H1 (cell line): Measurements from ENCODE around the gene LHX2. TPM values are rescaled to one million over a fixed set of nuclear protein-coding genes. Genes with fewer than 3 reads are reported as not detected.

Source experiments
- CTCF ChIA-PET: fragments of 300-600 bp; sonication (Branson Sonifier 250); formaldehyde crosslinking; loops from one replicate; lab custom pipeline; 2021; ENCODE audit not compliant: partially characterized antibody; lab: Charles Lee
- POLR2A ChIA-PET: fragments of 300-600 bp; sonication (Branson Sonifier 250); formaldehyde crosslinking; loops from one replicate; lab custom pipeline; 2021; ENCODE audit warnings: inconsistent platforms; ENCODE audit not compliant: partially characterized antibody; lab: Charles Lee
- DNase-seq, 2 experiments: peaks; one replicate each; pipeline versions ENCODE4 v3.0.0 to v3.0.0-alpha.2; 2010 to 2022; ENCODE audit warnings: low spot score in 2 of 2, low read depth in 1 of 2, mixed read lengths in 1 of 2
- FAIRE-seq: peaks from 2 replicates; lab custom pipeline; 2011; peaks lifted over from hg19 to GRCh38; lab: Jason Lieb, UNC
- H2AFZ ChIP-seq: 2 replicates; pipeline ENCODE4 v1.8.1; 2012; ENCODE audit warnings: low read length, inconsistent platforms
- H2AK5ac ChIP-seq: 2 replicates; pipeline ENCODE4 v1.6.1; 2013; ENCODE audit warnings: low read depth, low read length
- H2BK120ac ChIP-seq: replicated peaks from 2 replicates; pipeline ENCODE3; 2013; ENCODE audit warnings: low read depth, low read length, inconsistent platforms
- H2BK12ac ChIP-seq: 2 replicates; pipeline ENCODE4 v1.6.1; 2013; ENCODE audit warnings: low read depth, low read length
- H2BK15ac ChIP-seq: 2 replicates; pipeline ENCODE4 v1.6.1; 2013; ENCODE audit warnings: low read length
- H2BK20ac ChIP-seq: 2 replicates; pipeline ENCODE4 v1.6.1; 2013; ENCODE audit warnings: low read length
- H2BK5ac ChIP-seq: 2 replicates; pipeline ENCODE4 v1.6.1; 2013; ENCODE audit warnings: low read depth, low read length
- H3K14ac ChIP-seq: 2 replicates; pipeline ENCODE4 v1.6.1; 2013; ENCODE audit warnings: inconsistent platforms; ENCODE audit not compliant: insufficient read length
- H3K18ac ChIP-seq: 2 replicates; pipeline ENCODE4 v1.6.1; 2013; ENCODE audit warnings: low read length; ENCODE audit errors: extremely low read depth
- H3K23ac ChIP-seq: 2 replicates; pipeline ENCODE4 v1.6.1; 2013; ENCODE audit warnings: inconsistent platforms; ENCODE audit not compliant: insufficient read length
- H3K23me2 ChIP-seq: 2 replicates; pipeline ENCODE4 v1.6.1; 2013; ENCODE audit warnings: low read depth, low read length
- H3K27ac ChIP-seq: 2 replicates; pipeline ENCODE4 v1.6.1; 2011; ENCODE audit warnings: low read depth, low read length, inconsistent platforms
- H3K27me3 ChIP-seq, 4 experiments: replicated peaks in 1 of 4; 1 replicate in 1 of 4; 2 replicates in 3 of 4; pipeline versions ENCODE4 v1.6.1 to v1.8.1; 2011 to 2013; ENCODE audit warnings: low read length in 3 of 4, mild to moderate bottlenecking in 3 of 4, inconsistent platforms in 2 of 4, mixed read lengths in 2 of 4, moderate library complexity in 1 of 4; ENCODE audit not compliant: control insufficient read depth in 3 of 4, insufficient read depth in 3 of 4; ENCODE audit errors: extremely low read depth in 1 of 4
- H3K36me3 ChIP-seq, 4 experiments: 2 replicates each; pipeline versions ENCODE4 v1.6.1 to v1.8.1; 2011 to 2013; ENCODE audit warnings: mild to moderate bottlenecking in 4 of 4, low read length in 3 of 4, moderate library complexity in 2 of 4, control low read depth in 1 of 4, inconsistent platforms in 1 of 4; ENCODE audit not compliant: insufficient read depth in 4 of 4, control insufficient read depth in 2 of 4
- H3K4ac ChIP-seq: replicated peaks from 2 replicates; pipeline ENCODE3; 2013; ENCODE audit warnings: low read length, low read depth, mixed read lengths, inconsistent platforms; ENCODE audit not compliant: insufficient read length
- H3K4me1 ChIP-seq, 4 experiments: replicated peaks in 1 of 4; 1 replicate in 1 of 4; 2 replicates in 3 of 4; pipeline versions ENCODE4 v1.6.1 to v1.8.1; 2011 to 2013; ENCODE audit warnings: low read length in 3 of 4, inconsistent platforms in 2 of 4, mixed read lengths in 1 of 4; ENCODE audit not compliant: insufficient read depth in 4 of 4, control insufficient read depth in 3 of 4
- H3K4me2 ChIP-seq, 2 experiments: 2 replicates each; pipeline versions ENCODE4 v1.6.1 to v1.8.1; 2011 to 2013; ENCODE audit warnings: low read depth in 2 of 2, low read length in 2 of 2, control low read depth in 1 of 2, inconsistent platforms in 1 of 2, mild to moderate bottlenecking in 1 of 2; ENCODE audit not compliant: insufficient read depth in 1 of 2
- H3K4me3 ChIP-seq, 4 experiments: fragments of 200-600, 300-600 bp in 1 of 4; sonication (generic), shearing (Covaris generic), sonication (Bioruptor Twin) in 1 of 4; 2 replicates each; pipeline versions ENCODE4 v1.5.1 to v1.8.1; 2011 to 2016; ENCODE audit warnings: low read length in 4 of 4, low read depth in 3 of 4, control low read depth in 2 of 4, inconsistent platforms in 2 of 4, mild to moderate bottlenecking in 2 of 4, mixed read lengths in 1 of 4, moderate library complexity in 1 of 4; ENCODE audit not compliant: insufficient read depth in 2 of 4; ENCODE audit errors: extremely low read depth in 1 of 4
- H3K56ac ChIP-seq: replicated peaks from 2 replicates; pipeline ENCODE3; 2013; ENCODE audit warnings: low read depth, mild to moderate bottlenecking, mixed read lengths, low read length, inconsistent platforms; ENCODE audit not compliant: insufficient read length
- H3K79me1 ChIP-seq: 2 replicates; pipeline ENCODE4 v1.6.1; 2013; ENCODE audit warnings: low read depth, low read length, control low read depth
- H3K79me2 ChIP-seq, 2 experiments: 2 replicates each; pipeline versions ENCODE4 v1.6.1 to v1.8.1; 2012 to 2013; ENCODE audit warnings: low read length in 2 of 2, mild to moderate bottlenecking in 2 of 2, inconsistent platforms in 1 of 2; ENCODE audit not compliant: insufficient read depth in 2 of 2, control insufficient read depth in 1 of 2
- H3K9ac ChIP-seq, 4 experiments: replicated peaks in 1 of 4; 1 replicate in 1 of 4; 2 replicates in 3 of 4; pipeline versions ENCODE4 v1.6.1 to v1.8.1; 2011 to 2013; ENCODE audit warnings: low read depth in 3 of 4, low read length in 3 of 4, control low read depth in 2 of 4, mild to moderate bottlenecking in 2 of 4, moderate library complexity in 2 of 4, inconsistent platforms in 1 of 4; ENCODE audit errors: extremely low read depth in 1 of 4
- H3K9me3 ChIP-seq, 2 experiments: 2 replicates each; pipeline versions ENCODE4 v1.6.1 to v1.8.1; 2012 to 2013; ENCODE audit warnings: mild to moderate bottlenecking in 2 of 2, moderate library complexity in 2 of 2, control low read depth in 1 of 2, inconsistent platforms in 1 of 2, low read depth in 1 of 2, low read length in 1 of 2, mixed read lengths in 1 of 2; ENCODE audit not compliant: insufficient read depth in 2 of 2
- H4K20me1 ChIP-seq, 2 experiments: replicated peaks in 1 of 2; 2 replicates each; pipeline versions ENCODE3 to v1.8.1; 2011 to 2013; ENCODE audit warnings: inconsistent platforms in 2 of 2, low read length in 2 of 2, mild to moderate bottlenecking in 1 of 2; ENCODE audit not compliant: insufficient read depth in 2 of 2, control insufficient read depth in 1 of 2
- H4K5ac ChIP-seq: 2 replicates; pipeline ENCODE4 v1.6.1; 2013; ENCODE audit warnings: low read length, low read depth, mixed read lengths, inconsistent platforms; ENCODE audit not compliant: insufficient read length
- H4K8ac ChIP-seq: 2 replicates; pipeline ENCODE4 v1.8.0; 2013; ENCODE audit warnings: mild to moderate bottlenecking, moderate library complexity, low read length, inconsistent platforms; ENCODE audit not compliant: insufficient read depth; ENCODE audit errors: extremely low read depth
- H4K91ac ChIP-seq: replicated peaks from 2 replicates; pipeline ENCODE3; 2013; ENCODE audit warnings: low read length, mixed read lengths, inconsistent platforms; ENCODE audit not compliant: insufficient read length
- BCL11A ChIP-seq, 2 experiments: IDR thresholded peaks; one replicate each; pipeline ENCODE4 v1.6.1; 2011; ENCODE audit warnings: low read depth in 2 of 2, low read length in 2 of 2, mild to moderate bottlenecking in 2 of 2
- EZH2 ChIP-seq: fragments of 200-600 bp; sonication (generic); IDR thresholded peaks from 2 replicates; pipeline ENCODE4 v1.7.1; 2012; ENCODE audit warnings: low read depth, mild to moderate bottlenecking, moderate library complexity, low read length, inconsistent platforms; ENCODE audit not compliant: severe bottlenecking
- POLR2AphosphoS5 ChIP-seq: IDR thresholded peaks from 2 replicates; pipeline ENCODE4 v1.6.1; 2011; ENCODE audit warnings: low read depth, low read length
- RFX5 ChIP-seq: IDR thresholded peaks from 2 replicates; pipeline ENCODE4 v1.6.1; 2011; ENCODE audit warnings: low read depth, low read length, improper control_type of control experiment, borderline replicate concordance
- RNF2 ChIP-seq: fragments of 200-900, 300-1000 bp; sonication (generic); IDR thresholded peaks from 2 replicates; pipeline ENCODE4 v1.7.1; 2016; ENCODE audit warnings: borderline replicate concordance, low read depth, mild to moderate bottlenecking, antibody characterized with exemption, low read length; ENCODE audit not compliant: poor library complexity, severe bottlenecking; ENCODE audit errors: missing control alignments
- SP4 ChIP-seq: IDR thresholded peaks from 2 replicates; pipeline ENCODE4 v1.6.1; 2012; ENCODE audit warnings: low read length, inconsistent platforms
- SRF ChIP-seq: IDR thresholded peaks from 2 replicates; pipeline ENCODE4 v1.6.1; 2011; ENCODE audit warnings: mild to moderate bottlenecking, low read depth, low read length, moderate library complexity
- WGBS, 2 experiments: shearing (Covaris generic) in 1 of 2; methylation state at CpG; one replicate each; pipeline versions ENCODE4 v1.1.6 to v1.1.7; 2013 to 2015; ENCODE audit warnings: low lambda C conversion rate in 2 of 2, mixed read lengths in 2 of 2, inconsistent platforms in 1 of 2, low coverage in 1 of 2, missing lambda C conversion rate in 1 of 2; ENCODE audit not compliant: insufficient replicate concordance in 2 of 2, insufficient coverage in 1 of 2, insufficient read length in 1 of 2; ENCODE audit errors: extremely low coverage in 1 of 2, missing lambda C conversion rate in 1 of 2; 5-methylcytosine and 5-hydroxymethylcytosine counted together
- polyA plus RNA-seq, 7 experiments: library from polyadenylated mRNA; depleted of rRNA in 3 of 7; stranded (reverse) in 5 of 7; unstranded in 2 of 7; fragments of >200 nt in 5 of 7; fragments of 200-250 nt in 2 of 7; gene quantifications; 1 replicate in 5 of 7; 2 replicates in 1 of 7; 4 replicates in 1 of 7; pipeline versions ENCODE4 v1.2.1 to v1.2.3, GENCODE V29; 2011 to 2013; ENCODE audit warnings: missing spikeins in 2 of 7, mixed read lengths in 2 of 7
- total RNA-seq: library from RNA; stranded (reverse); fragmentation: NEBNext Ultra II Directional; extraction: Animal tissue kit (Norgen Biotek cat#: 25700); gene quantifications from 2 replicates; pipeline ENCODE4 v1.2.1, GENCODE V29; 2021

LHX2 gene
- total and polyA plus RNA-seq, 2 of the 8 experiments (the other 6 are each of a cell fraction or from before 2014, with no cell fraction given), result 0.11 to 0.86 TPM

GRCh38 chr9:124040186-124040931 lies 28.8 kb downstream of the LHX2 start:
- Histone ChIP-seq H2BK20ac (no peak overlapping the region), H4K5ac (no peak overlapping the region), H3K4me3 (peak overlapping the region; percentile 16 to 61 (median 32); a peak in 7 of 8 replicates), H3K79me2 (no peaks in the 10 kb centered on the region), H2AK5ac (no peak overlapping the region), H4K91ac (no peak overlapping the region), H2BK12ac (0 out of 2 replicates have a peak overlapping the region, but pooled peaks have one; percentile 60), H3K23ac (no peak overlapping the region), H3K18ac (no peak overlapping the region), H3K4me1 (peaks cover 0 to 4% (median 2%) of the 10 kb centered on the region in 4 experiments; a peak in 2 of 7 replicates), H3K56ac (no peak overlapping the region), H4K8ac (no peak overlapping the region), H2BK15ac (no peak overlapping the region), H3K23me2 (peaks cover 5% of the 10 kb centered on the region; the same call in 1 of the 2 replicates), H3K79me1 (no peaks in the 10 kb centered on the region), H2AFZ (no peak overlapping the region), H3K4ac (no peak overlapping the region), H3K36me3 (no peaks in the 10 kb centered on the region), H3K4me2 (peak overlapping the region; percentile 27 to 80), H3K27me3 (peaks cover 12 to 53% (median 42%) of the 10 kb centered on the region in 4 experiments), H4K20me1 (peaks cover 0 to 8% of the 10 kb centered on the region in 2 experiments), H3K9ac (no peak overlapping the region), H3K9me3 (no peaks in the 10 kb centered on the region), H2BK120ac (no peak overlapping the region), H2BK5ac (no peak overlapping the region), H3K14ac (no peak overlapping the region), H3K27ac (no peak overlapping the region)
- 48% methylated on average over 17 of the region's 21 CpGs; no CpG with 5 or more reads in 1 of the 2 experiments for WGBS, 2 experiments
- CTCF ChIA-PET, result interaction anchor here (0.6 to 5.4 kb wide), 40 partner anchors 8 to 684 kb away, joined by 3 to 62 read pairs (median 5); partner anchors contain the start of genes CRB2 and LHX2
- DNase-seq (no peak), FAIRE-seq (no peak)
- POLR2A ChIA-PET, result interaction anchor here (0.8 kb wide), 1 partner anchor 10 kb away, joined by 3 read pairs; no protein-coding TSS in a partner anchor
- TF ChIP-seq SP4 (no peak), POLR2AphosphoS5 (no peak), RNF2 (no peak), SRF (no peak), EZH2 (peak; percentile 5), RFX5 (no peak), BCL11A (IDR thresholded peaks at IDR 0.05; ENCODE audit: low read depth in 2 of 2, low read length in 2 of 2) (no peak)
